Smooth muscle cell (in vitro differentiated cells): Measurements from ENCODE around the gene ARMC9. TPM values are rescaled to one million over a fixed set of nuclear protein-coding genes. Genes with fewer than 3 reads are reported as not detected.

ENCODE experiments used
- DNase-seq: peaks from one replicate; lab custom pipeline; 2025; ENCODE audit not compliant: unreplicated experiment; lab: John Stamatoyannopoulos, UW
- H2AFZ ChIP-seq: fragments of 200-600 bp; sonication (generic); 2 replicates; pipeline ENCODE4 v1.6.0; 2016; ENCODE audit warnings: antibody characterized with exemption, low read depth, mild to moderate bottlenecking
- H3F3A ChIP-seq: fragments of 200-600 bp; sonication (generic); 2 replicates; pipeline ENCODE4 v1.6.0; 2017; ENCODE audit warnings: antibody characterized with exemption, low read depth
- H3K27ac ChIP-seq: fragments of 200-600 bp; sonication (generic); 2 replicates; pipeline ENCODE4 v1.5.1; 2016; ENCODE audit warnings: low read depth, mild to moderate bottlenecking
- H3K27me3 ChIP-seq: fragments of 200-600 bp; sonication (generic); 2 replicates; pipeline ENCODE4 v1.6.1; 2016; ENCODE audit warnings: low read depth, mild to moderate bottlenecking
- H3K36me3 ChIP-seq: fragments of 200-600 bp; sonication (generic); 2 replicates; pipeline ENCODE4 v1.5.1; 2016; ENCODE audit warnings: low read depth
- H3K4me1 ChIP-seq: fragments of 200-600 bp; sonication (generic); 2 replicates; pipeline ENCODE4 v1.5.1; 2016; ENCODE audit warnings: low read depth
- H3K4me2 ChIP-seq: fragments of 200-600 bp; sonication (generic); 2 replicates; pipeline ENCODE4 v1.6.0; 2016; ENCODE audit warnings: mild to moderate bottlenecking
- H3K4me3 ChIP-seq: fragments of 200-600 bp; sonication (generic); 2 replicates; pipeline ENCODE4 v1.5.1; 2016; ENCODE audit warnings: mild to moderate bottlenecking
- H3K79me2 ChIP-seq: fragments of 200-600 bp; sonication (generic); 2 replicates; pipeline ENCODE4 v1.6.0; 2016; ENCODE audit warnings: low read depth, mild to moderate bottlenecking
- H3K9ac ChIP-seq: fragments of 200-600 bp; sonication (generic); 2 replicates; pipeline ENCODE4 v1.6.0; 2016; ENCODE audit warnings: low read depth
- H3K9me3 ChIP-seq: fragments of 200-600 bp; sonication (generic); replicated peaks from 2 replicates; pipeline ENCODE4 v1.5.1; 2016; ENCODE audit warnings: low read depth
- H4K20me1 ChIP-seq: fragments of 200-600 bp; sonication (generic); 2 replicates; pipeline ENCODE4 v1.6.0; 2016; ENCODE audit warnings: low read depth
- CTCF ChIP-seq: fragments of 200-600 bp; sonication (generic); IDR thresholded peaks from 2 replicates; pipeline ENCODE4 v1.5.1; 2017; ENCODE audit warnings: borderline replicate concordance, mild to moderate bottlenecking, antibody characterized with exemption; ENCODE audit not compliant: insufficient read depth, poor library complexity, severe bottlenecking
- WGBS: methylation state at CpG from one replicate; pipeline ENCODE4 v1.1.7; 2016; ENCODE audit warnings: low lambda C conversion rate; 5-methylcytosine and 5-hydroxymethylcytosine counted together
- microRNA-seq: library from miRNA; unstranded; fragments of <30 nt; microRNA quantifications from one replicate; pipeline ENCODE4, GENCODE V29; 2016; ENCODE audit warnings: borderline number of aligned reads
- polyA plus RNA-seq: library from polyadenylated mRNA; unstranded; fragments of >200 nt; fragmentation: Nextera tagmentation; extraction: Ambion mirVana; gene quantifications from 2 replicates; pipeline ENCODE4 v1.2.1, GENCODE V29; 2016
- small RNA-seq: library from RNA; depleted of rRNA; stranded (forward); fragments of <200 nt; gene quantifications from one replicate; pipeline ENCODE3, GENCODE V24; 2014
- total RNA-seq: library from RNA; depleted of rRNA; stranded (reverse); fragments of >200 nt; gene quantifications from 2 replicates; pipeline ENCODE4 v1.2.3, GENCODE V29; 2014

The ARMC9 gene
- total and polyA plus RNA-seq, 2 experiments from 2014 or later = 34.7 to 51.0 TPM

- Histone ChIP-seq H2AFZ (no peak overlapping the region), H3K79me2 (no peaks in the 10 kb centered on the region), H4K20me1 (no peaks in the 10 kb centered on the region), H3K9ac (no peak overlapping the region), H3K9me3 (no peaks in the 10 kb centered on the region), H3K4me2 (no peak overlapping the region), H3K4me3 (no peak overlapping the region), H3K27me3 (no peaks in the 10 kb centered on the region), H3K36me3 (no peaks in the 10 kb centered on the region), H3K27ac (no peak overlapping the region), H3F3A (no peaks in the 10 kb centered on the region), H3K4me1 (no peaks in the 10 kb centered on the region)
- WGBS = 91% methylated on average over 10 of the region's 10 CpGs
- no peak for TF ChIP-seq CTCF
- DNase-seq = no peak
Observed at GRCh38 chr2:231423176-231423575, 224.7 kb downstream of the ARMC9 start.

Small RNA genes lying within 50 kb of the gene (microRNA-seq; reads per million reads assigned to microRNA genes)
- gene MIR4777 = not detected

Small RNA genes lying within 50 kb of the gene (small RNA-seq; reads per million reads assigned to genes)
- gene AC018738.1 (not detected), gene MIR4777 (0.13 reads per million)

Other genes starting within 250 kb of the ARMC9 start
- not detected in 2 replicates for gene SPATA3, start 202.5 kb upstream of the ARMC9 start, total RNA-seq
- gene SPATA3, start 202.5 kb upstream of the ARMC9 start, polyA plus RNA-seq = not detected in 2 replicates
- 0.40 and 1.2 TPM in 2 replicates for gene C2orf72, start 161.1 kb upstream of the ARMC9 start, total RNA-seq
- gene C2orf72, start 161.1 kb upstream of the ARMC9 start, polyA plus RNA-seq = 0.48 and 1.1 TPM in 2 replicates
- gene PSMD1, start 141.8 kb upstream of the ARMC9 start, total RNA-seq = 88.8 and 95.7 TPM in 2 replicates
- 95.4 and 99.7 TPM in 2 replicates for gene PSMD1, start 141.8 kb upstream of the ARMC9 start, polyA plus RNA-seq
- not detected in 2 replicates for gene HTR2B, start 73.6 kb upstream of the ARMC9 start, total RNA-seq
- gene HTR2B, start 73.6 kb upstream of the ARMC9 start, polyA plus RNA-seq = 0.07 TPM in 1 of 2 replicates, not detected in the other
- gene B3GNT7, start 197.1 kb downstream of the ARMC9 start, total RNA-seq = 0.85 and 1.5 TPM in 2 replicates
- gene B3GNT7, start 197.1 kb downstream of the ARMC9 start, polyA plus RNA-seq = 0.62 and 1.0 TPM in 2 replicates